A673 (cell line): Measurements from ENCODE around the gene CPEB2. TPM values are rescaled to one million over a fixed set of nuclear protein-coding genes. Genes with fewer than 3 reads are reported as not detected.

Experiments
- BruUV-seq: library from RNA; stranded (reverse); fragments of 400-500 nt; replicated peaks from 2 replicates; lab custom pipeline; 2021; lab: Mats Ljungman, UMichigan
- CTCF ChIA-PET: fragments of 300-600 bp; sonication (Branson Sonifier 250); formaldehyde crosslinking; loops from one replicate; lab custom pipeline; 2022; ENCODE audit warnings: antibody characterized with exemption; lab: Charles Lee
- POLR2A ChIA-PET: fragments of 300-600 bp; sonication (Branson Sonifier 250); formaldehyde crosslinking; loops from one replicate; lab custom pipeline; 2022; ENCODE audit warnings: antibody characterized with exemption; ENCODE audit not compliant: low non-redundant PET; lab: Charles Lee
- DNase-seq: peaks from one replicate; pipeline ENCODE4 v3.0.0-alpha.2; 2015; ENCODE audit warnings: low spot score
- H3K27ac ChIP-seq: fragments of 200-600 bp; sonication (generic); 2 replicates; pipeline ENCODE4 v1.5.1; 2016; ENCODE audit warnings: mixed run types, low read depth, mild to moderate bottlenecking, mixed read lengths, antibody characterized with exemption, low read length; ENCODE audit not compliant: poor library complexity, severe bottlenecking
- H3K27me3 ChIP-seq: fragments of 200-600 bp; sonication (generic); replicated peaks from 2 replicates; pipeline ENCODE4 v1.6.1; 2017; ENCODE audit warnings: mixed run types, low read depth, mild to moderate bottlenecking, mixed read lengths, antibody characterized with exemption, low read length; ENCODE audit not compliant: insufficient read depth, poor library complexity
- H3K36me3 ChIP-seq: fragments of 200-600 bp; sonication (generic); 2 replicates; pipeline ENCODE4 v1.6.1; 2016; ENCODE audit warnings: mixed run types, mild to moderate bottlenecking, mixed read lengths, antibody characterized with exemption, low read length; ENCODE audit not compliant: insufficient read depth, poor library complexity, severe bottlenecking
- H3K4me1 ChIP-seq: fragments of 200-600 bp; sonication (generic); 2 replicates; pipeline ENCODE4 v1.6.1; 2017; ENCODE audit warnings: mixed run types, mild to moderate bottlenecking, mixed read lengths, antibody characterized with exemption, low read length; ENCODE audit not compliant: insufficient read depth, poor library complexity, severe bottlenecking
- H3K4me3 ChIP-seq: fragments of 200-600 bp; sonication (generic); 2 replicates; pipeline ENCODE4 v1.5.1; 2016; ENCODE audit warnings: low read depth, mixed run types, mild to moderate bottlenecking, mixed read lengths, low read length; ENCODE audit not compliant: poor library complexity, severe bottlenecking
- H3K9me3 ChIP-seq: fragments of 200-600 bp; sonication (generic); 2 replicates; pipeline ENCODE4 v1.6.1; 2016; ENCODE audit warnings: mixed run types, low read depth, mild to moderate bottlenecking, mixed read lengths, antibody characterized with exemption, low read length; ENCODE audit not compliant: poor library complexity, severe bottlenecking
- CTCF ChIP-seq: fragments of 300-800, 200-600 bp; sonication (generic); conservative IDR thresholded peaks from 2 replicates; pipeline ENCODE4 v1.5.1; 2017; ENCODE audit warnings: low read depth, mild to moderate bottlenecking, antibody characterized with exemption, low read length, moderate library complexity, mixed read lengths
- EZH2 ChIP-seq: fragments of 200-600 bp; sonication (generic); IDR thresholded peaks from 2 replicates; pipeline ENCODE4 v1.6.1; 2017; ENCODE audit warnings: borderline replicate concordance, low read depth, mild to moderate bottlenecking, mixed read lengths, antibody characterized with exemption, low read length; ENCODE audit not compliant: poor library complexity, severe bottlenecking
- intact Hi-C: fragments of 100-400 bp; cut with micrococcal nuclease; formaldehyde crosslinking; loops from one replicate; pipeline ENCODE4 v1.10.0; 2022; ENCODE audit not compliant: unreplicated experiment
- total RNA-seq: library from RNA; stranded (reverse); gene quantifications from 2 replicates; pipeline ENCODE4 v1.2.3, GENCODE V29; 2021

The CPEB2 gene
- total RNA-seq, 1 experiment from 2014 or later, result 75.5 TPM

- no peak overlapping the region for H3K4me3 ChIP-seq
- TF ChIP-seq CTCF (no peak), EZH2 (no peak)
- no peaks in the 10 kb centered on the region for H3K9me3 ChIP-seq
- no peak for DNase-seq
- no peaks in the 10 kb centered on the region for H3K27me3 ChIP-seq
- intact Hi-C loops, result no loop called here
- H3K4me1 ChIP-seq, result no peaks in the 10 kb centered on the region
- no peaks in the 10 kb centered on the region for H3K36me3 ChIP-seq
- ChIA-PET CTCF (no interaction called here), POLR2A (no interaction called here)
- no peak overlapping the region for H3K27ac ChIP-seq
- no TSS peak for BruUV-seq
Observed at GRCh38 chr4:15109600-15109999, 107.3 kb downstream of the CPEB2 start.

GRCh38 chr4:15110120-15110571, 107.9 kb downstream of the CPEB2 start:
- Histone ChIP-seq H3K27ac (no peak overlapping the region), H3K27me3 (no peaks in the 10 kb centered on the region), H3K4me3 (no peak overlapping the region), H3K36me3 (no peaks in the 10 kb centered on the region), H3K9me3 (no peaks in the 10 kb centered on the region), H3K4me1 (no peaks in the 10 kb centered on the region)
- ChIA-PET CTCF (no interaction called here), POLR2A (no interaction called here)
- BruUV-seq, result no TSS peak
- no peak for DNase-seq
- intact Hi-C loops, result no loop called here
- TF ChIP-seq CTCF (no peak), EZH2 (no peak)

- DNase-seq, result no peak
- intact Hi-C loops, result no loop called here
- H3K9me3 ChIP-seq, result no peaks in the 10 kb centered on the region
- POLR2A ChIA-PET, result no interaction called here
- H3K36me3 ChIP-seq, result no peaks in the 10 kb centered on the region
- peaks cover 31% of the 10 kb centered on the region for H3K27me3 ChIP-seq
- no peak overlapping the region for H3K27ac ChIP-seq
- no peak overlapping the region for H3K4me3 ChIP-seq
- CTCF ChIA-PET, result no interaction called here
- H3K4me1 ChIP-seq, result peaks cover 6% of the 10 kb centered on the region
- no TSS peak for BruUV-seq
- TF ChIP-seq CTCF (no peak), EZH2 (no peak)
Observed at GRCh38 chr4:15116509-15117079, 114.3 kb downstream of the CPEB2 start.
